K562 (cell line): ENCODE data around the gene FANCD2. TPM values are rescaled to one million over a fixed set of nuclear protein-coding genes. Genes with fewer than 3 reads are reported as not detected.

ENCODE experiments used
- BHLHE40 ChIP-seq: IDR thresholded peaks from 2 replicates; pipeline ENCODE4 v1.6.1; 2011; ENCODE audit warnings: low read length, improper control_type of control experiment
- BRD9 ChIP-seq: fragments of 450-650 bp; IDR thresholded peaks from 2 replicates; pipeline ENCODE4 v1.6.1; 2018; ENCODE audit warnings: low read depth; ENCODE audit not compliant: partially characterized antibody
- CBFA2T2 ChIP-seq: fragments of 450-650 bp; conservative IDR thresholded peaks from 2 replicates; pipeline ENCODE4 v1.6.1; 2017; ENCODE audit warnings: mild to moderate bottlenecking
- CBX3 ChIP-seq, 2 experiments: IDR thresholded peaks; 1 replicate in 1 of 2; 2 replicates in 1 of 2; pipeline ENCODE4 v1.6.1; 2012; ENCODE audit warnings: inconsistent platforms in 2 of 2, low read length in 2 of 2, borderline replicate concordance in 1 of 2, control low read depth in 1 of 2
- DEAF1 ChIP-seq: fragments of 450-650 bp; formaldehyde crosslinking; IDR thresholded peaks from 2 replicates; pipeline ENCODE4 v1.4.0; 2020; ENCODE audit warnings: mild to moderate bottlenecking, moderate library complexity
- HEY1 ChIP-seq: fragments of 250-450 bp; sonication (Bioruptor Pico); IDR thresholded peaks from 2 replicates; pipeline ENCODE4 v1.5.0; 2020; ENCODE audit warnings: mild to moderate bottlenecking, moderate library complexity, borderline replicate concordance
- KAT8 ChIP-seq: fragments of 450-650 bp; IDR thresholded peaks from 2 replicates; pipeline ENCODE4 v1.6.1; 2016; ENCODE audit warnings: low read depth, mild to moderate bottlenecking
- KDM5B ChIP-seq: fragments of 200-600 bp; sonication (generic); IDR thresholded peaks from 2 replicates; pipeline ENCODE4 v1.6.1; 2012; ENCODE audit warnings: low read depth, mild to moderate bottlenecking, moderate library complexity, low read length, control low read depth, inconsistent platforms; ENCODE audit not compliant: insufficient replicate concordance
- MCM2 ChIP-seq: fragments of 450-650 bp; IDR thresholded peaks from 2 replicates; pipeline ENCODE4 v1.6.1; 2017; ENCODE audit warnings: low read depth, mild to moderate bottlenecking
- NCOA1 ChIP-seq: fragments of 450-650 bp; IDR thresholded peaks from 2 replicates; pipeline ENCODE4 v1.6.1; 2016; ENCODE audit warnings: low read depth
- NR2F6 ChIP-seq: fragments of 450-650 bp; formaldehyde crosslinking; IDR thresholded peaks from 2 replicates; pipeline ENCODE4 v1.4.0; 2020; ENCODE audit warnings: mild to moderate bottlenecking
- NRF1 ChIP-seq, 2 experiments: fragments of 450-650 bp; IDR thresholded peaks in 1 of 2; conservative IDR thresholded peaks in 1 of 2; 2 replicates each; pipeline ENCODE4 v1.6.1; 2014; ENCODE audit warnings: mild to moderate bottlenecking in 2 of 2
- POLR2AphosphoS2 ChIP-seq: IDR thresholded peaks from 2 replicates; pipeline ENCODE4 v1.6.1; 2012; ENCODE audit warnings: low read length, improper control_type of control experiment
- PTTG1 ChIP-seq: fragments of 450-650 bp; IDR thresholded peaks from 2 replicates; pipeline ENCODE4 v1.6.1; 2016; ENCODE audit warnings: low read depth, mild to moderate bottlenecking, missing genetic modification characterization, missing compliant biosample characterization
- RFX5 ChIP-seq: IDR thresholded peaks from 2 replicates; pipeline ENCODE4 v1.6.1; 2011; ENCODE audit warnings: low read depth, mild to moderate bottlenecking, improper control_type of control experiment, low read length
- SRSF3 ChIP-seq: fragments of 200-400 bp; formaldehyde crosslinking; IDR thresholded peaks from 2 replicates; pipeline ENCODE4 v1.6.1; 2016; ENCODE audit warnings: mild to moderate bottlenecking, low read length, moderate library complexity; ENCODE audit not compliant: insufficient read depth
- SRSF7 ChIP-seq: fragments of 200-400 bp; formaldehyde crosslinking; optimal IDR thresholded peaks from 2 replicates; pipeline ENCODE3; 2017; ENCODE audit warnings: mild to moderate bottlenecking, low read depth, low read length
- STAG1 ChIP-seq: sonication (generic); formaldehyde crosslinking; IDR thresholded peaks from 2 replicates; pipeline ENCODE4 v1.5.0; 2020; ENCODE audit warnings: missing genetic modification reagents, borderline replicate concordance
- TEAD2 ChIP-seq: fragments of 450-650 bp; IDR thresholded peaks from 2 replicates; pipeline ENCODE4 v1.6.1; 2016; ENCODE audit warnings: missing genetic modification characterization, control low read depth, missing compliant biosample characterization
- U2AF2 ChIP-seq: fragments of 200-400 bp; formaldehyde crosslinking; optimal IDR thresholded peaks from 2 replicates; pipeline ENCODE3; 2017; ENCODE audit warnings: low read depth, mild to moderate bottlenecking, low read length
- ZBTB1 ChIP-seq: sonication (generic); formaldehyde crosslinking; IDR thresholded peaks from 2 replicates; pipeline ENCODE4 v1.8.1; 2023; ENCODE audit warnings: missing genetic modification reagents, low read depth, mild to moderate bottlenecking, borderline replicate concordance
- ZFX ChIP-seq: sonication (generic); formaldehyde crosslinking; IDR thresholded peaks from 2 replicates; pipeline ENCODE4 v1.8.0; 2022; ENCODE audit warnings: mild to moderate bottlenecking, missing genetic modification reagents, moderate library complexity
- polyA plus RNA-seq, 8 experiments: library from polyadenylated mRNA; depleted of rRNA in 4 of 8; stranded (reverse) in 5 of 8; unstranded in 3 of 8; fragments of >200 nt; fragmentation: Nextera tagmentation in 2 of 8; fragmentation: Illumina TruSeq in 1 of 8; extraction: Ambion mirVana in 2 of 8; extraction: Trizol in 1 of 8; gene quantifications; 2 replicates each; pipeline versions ENCODE4 v1.2.1 to v1.2.3, GENCODE V29; 2011 to 2014; ENCODE audit warnings: inconsistent platforms in 1 of 8, missing spikeins in 1 of 8
- total RNA-seq, 7 experiments: library from RNA; depleted of rRNA in 6 of 7; stranded (reverse); fragments of >200 nt in 6 of 7; fragmentation: Illumina TruSeq in 2 of 7; extraction: Trizol in 2 of 7; gene quantifications; 2 replicates each; pipeline versions ENCODE4 v1.2.1 to v1.2.3, GENCODE V29; 2011 to 2021; ENCODE audit warnings: low replicate concordance in 1 of 7
- TF ChIP-seq, protein P1 (sequence below): fragments of 250-450 bp; sonication (Bioruptor Pico); IDR thresholded peaks from 2 replicates; pipeline ENCODE4 v1.5.0; 2020; ENCODE audit warnings: mild to moderate bottlenecking, borderline replicate concordance
- TF ChIP-seq, protein P2 (sequence below): IDR thresholded peaks from 2 replicates; pipeline ENCODE4 v1.6.1; 2014; ENCODE audit warnings: antibody characterized with exemption

The FANCD2 gene
- total and polyA plus RNA-seq, 9 of the 15 experiments (the other 6 are each of a cell fraction or from before 2014, with no cell fraction given), result 59.4 to 137 (median 96.1) TPM

DNA sequence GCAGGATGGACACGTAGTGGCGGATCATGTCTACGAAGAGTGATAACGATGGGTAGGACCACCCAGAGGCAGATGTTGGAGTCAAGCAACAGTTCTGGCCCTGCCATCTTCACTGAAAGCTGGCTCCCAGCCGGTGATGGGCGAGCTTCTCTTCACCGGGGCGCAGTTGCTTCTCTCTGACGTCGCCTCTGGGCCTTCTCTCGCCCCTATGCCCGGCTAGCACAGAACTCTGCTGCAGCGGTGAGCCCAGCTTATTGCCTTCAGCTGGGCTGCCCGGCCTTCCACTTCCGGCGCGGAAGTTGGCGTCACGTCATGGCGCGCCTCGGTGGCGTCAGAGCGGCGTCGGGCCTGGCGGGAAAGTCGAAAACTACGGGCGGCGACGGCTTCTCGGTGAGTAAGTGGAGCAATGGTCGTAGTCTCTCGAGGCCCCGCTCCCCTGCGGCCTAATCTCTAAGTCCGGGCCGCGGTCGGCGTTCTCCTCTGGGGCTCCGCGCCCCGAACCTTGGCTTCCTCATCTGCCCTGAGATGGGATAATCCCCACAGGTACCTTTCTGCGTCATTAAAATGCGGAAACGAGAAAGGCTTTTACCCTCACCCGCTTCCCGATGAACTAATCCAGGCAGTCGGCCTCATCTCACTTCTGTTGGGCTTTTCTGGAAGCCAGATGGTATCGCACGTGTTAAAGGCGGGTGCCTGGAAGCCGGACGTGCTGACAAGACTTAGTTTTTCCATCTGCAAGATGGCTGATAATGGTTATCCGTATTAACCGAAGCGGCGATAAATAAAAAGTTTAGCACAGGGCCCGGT is at the start of gene FANCD2 (continued):
- TF ChIP-seq NR2F6 (no peak), STAG1 (CRISPR knock-in tag) (no peak), CBX3 (IDR thresholded peaks at IDR 0.05; ENCODE audit: borderline replicate concordance in 1 of 2, low read length in 2 of 2) (peak in 1 of 2 experiments; percentile 52; a peak in 1 of 3 replicates), U2AF2 (no peak), NRF1 (conservative IDR thresholded peaks at IDR 0.05 in 1 of 2, IDR thresholded peaks at IDR 0.05 in 1 of 2) (0 out of 4 replicates have a peak, but pooled peaks of 1 of the 2 experiments have one; percentile 17), MCM2 (no peak), BHLHE40 (peak; percentile 83), NCOA1 (no peak), SRSF3 (0 out of 2 replicates have a peak, but pooled peaks have one; percentile 58), TEAD2 (tag) (no peak), SRSF7 (no peak), ZFX (CRISPR knock-in tag) (peak; percentile 99), HEY1 (CRISPR knock-in tag) (no peak), PTTG1 (tag) (no peak), KDM5B (no peak), RFX5 (peak; percentile 60; the same call in 1 of the 2 replicates), CBFA2T2 (peak; percentile 55; the same call in 1 of the 2 replicates), BRD9 (peak; percentile 62), DEAF1 (CRISPR knock-in tag) (0 out of 2 replicates have a peak, but pooled peaks have one; percentile 4), KAT8 (no peak; the same call in 1 of the 2 replicates), ZBTB1 (CRISPR knock-in tag) (no peak; the same call in 1 of the 2 replicates), POLR2AphosphoS2 (no peak)
- TF ChIP-seq, protein P1, sequence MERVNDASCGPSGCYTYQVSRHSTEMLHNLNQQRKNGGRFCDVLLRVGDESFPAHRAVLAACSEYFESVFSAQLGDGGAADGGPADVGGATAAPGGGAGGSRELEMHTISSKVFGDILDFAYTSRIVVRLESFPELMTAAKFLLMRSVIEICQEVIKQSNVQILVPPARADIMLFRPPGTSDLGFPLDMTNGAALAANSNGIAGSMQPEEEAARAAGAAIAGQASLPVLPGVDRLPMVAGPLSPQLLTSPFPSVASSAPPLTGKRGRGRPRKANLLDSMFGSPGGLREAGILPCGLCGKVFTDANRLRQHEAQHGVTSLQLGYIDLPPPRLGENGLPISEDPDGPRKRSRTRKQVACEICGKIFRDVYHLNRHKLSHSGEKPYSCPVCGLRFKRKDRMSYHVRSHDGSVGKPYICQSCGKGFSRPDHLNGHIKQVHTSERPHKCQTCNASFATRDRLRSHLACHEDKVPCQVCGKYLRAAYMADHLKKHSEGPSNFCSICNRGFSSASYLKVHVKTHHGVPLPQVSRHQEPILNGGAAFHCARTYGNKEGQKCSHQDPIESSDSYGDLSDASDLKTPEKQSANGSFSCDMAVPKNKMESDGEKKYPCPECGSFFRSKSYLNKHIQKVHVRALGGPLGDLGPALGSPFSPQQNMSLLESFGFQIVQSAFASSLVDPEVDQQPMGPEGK, result no peak
- TF ChIP-seq, protein P2, sequence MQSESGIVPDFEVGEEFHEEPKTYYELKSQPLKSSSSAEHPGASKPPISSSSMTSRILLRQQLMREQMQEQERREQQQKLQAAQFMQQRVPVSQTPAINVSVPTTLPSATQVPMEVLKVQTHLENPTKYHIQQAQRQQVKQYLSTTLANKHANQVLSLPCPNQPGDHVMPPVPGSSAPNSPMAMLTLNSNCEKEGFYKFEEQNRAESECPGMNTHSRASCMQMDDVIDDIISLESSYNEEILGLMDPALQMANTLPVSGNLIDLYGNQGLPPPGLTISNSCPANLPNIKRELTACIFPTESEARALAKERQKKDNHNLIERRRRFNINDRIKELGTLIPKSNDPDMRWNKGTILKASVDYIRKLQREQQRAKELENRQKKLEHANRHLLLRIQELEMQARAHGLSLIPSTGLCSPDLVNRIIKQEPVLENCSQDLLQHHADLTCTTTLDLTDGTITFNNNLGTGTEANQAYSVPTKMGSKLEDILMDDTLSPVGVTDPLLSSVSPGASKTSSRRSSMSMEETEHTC, result no peak; the same call in 1 of the 2 replicates
